ENCODE measurements around the gene KIR3DL2. TPM values are rescaled to one million over a fixed set of nuclear protein-coding genes. Genes with fewer than 3 reads are reported as not detected.

KIR3DL2 gene
- total and polyA plus RNA-seq, 9 donors: 0.32 TPM; not detected in 8

DNA sequence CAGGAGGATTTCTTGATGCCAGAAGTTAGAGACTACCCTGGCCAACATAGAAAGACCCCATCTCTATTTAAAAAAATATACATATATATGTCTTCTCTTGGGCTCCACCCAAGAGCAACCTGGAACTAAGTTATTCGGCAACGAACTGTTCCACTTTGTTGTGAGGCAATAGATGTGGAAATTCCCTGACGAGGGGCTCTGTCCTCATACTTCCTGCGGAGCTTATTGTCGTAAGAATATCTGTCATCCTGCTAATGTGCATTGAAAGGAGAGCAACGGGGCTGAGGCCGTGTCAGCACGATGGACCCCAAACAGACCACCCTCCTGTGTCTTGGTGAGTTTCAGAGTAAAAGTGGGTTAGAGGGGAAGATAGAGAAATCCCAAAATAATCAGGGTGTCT is 23.7 kb downstream of the KIR3DL2 start, which contains the start of gene FCAR:
Gene FCAR (plus strand): TSS at position 246 of the 400 bp plus-strand sequence. CDS start 55 bp downstream, at position 301.
- Histone ChIP-seq H3K4me3 (no peak within 1 kb of the TSS), H3K36me3 (no peaks in the 10 kb centered on the region), H3K4me1 (ENCODE audit: insufficient read depth) (no peaks in the 10 kb centered on the region), H3K27me3 (no peaks in the 10 kb centered on the region), H3K9me3 (no peaks in the 10 kb centered on the region), H3K27ac (no peak within 1 kb of the TSS)
- intact Hi-C loops (cut with DNase I): no loop called here
- WGBS, 3 donors: 67 to 81% (median 73%) methylated on average over 8 of the region's 8 CpGs
- TF ChIP-seq, protein P1, sequence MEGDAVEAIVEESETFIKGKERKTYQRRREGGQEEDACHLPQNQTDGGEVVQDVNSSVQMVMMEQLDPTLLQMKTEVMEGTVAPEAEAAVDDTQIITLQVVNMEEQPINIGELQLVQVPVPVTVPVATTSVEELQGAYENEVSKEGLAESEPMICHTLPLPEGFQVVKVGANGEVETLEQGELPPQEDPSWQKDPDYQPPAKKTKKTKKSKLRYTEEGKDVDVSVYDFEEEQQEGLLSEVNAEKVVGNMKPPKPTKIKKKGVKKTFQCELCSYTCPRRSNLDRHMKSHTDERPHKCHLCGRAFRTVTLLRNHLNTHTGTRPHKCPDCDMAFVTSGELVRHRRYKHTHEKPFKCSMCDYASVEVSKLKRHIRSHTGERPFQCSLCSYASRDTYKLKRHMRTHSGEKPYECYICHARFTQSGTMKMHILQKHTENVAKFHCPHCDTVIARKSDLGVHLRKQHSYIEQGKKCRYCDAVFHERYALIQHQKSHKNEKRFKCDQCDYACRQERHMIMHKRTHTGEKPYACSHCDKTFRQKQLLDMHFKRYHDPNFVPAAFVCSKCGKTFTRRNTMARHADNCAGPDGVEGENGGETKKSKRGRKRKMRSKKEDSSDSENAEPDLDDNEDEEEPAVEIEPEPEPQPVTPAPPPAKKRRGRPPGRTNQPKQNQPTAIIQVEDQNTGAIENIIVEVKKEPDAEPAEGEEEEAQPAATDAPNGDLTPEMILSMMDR (IDR thresholded peaks at IDR 0.05): no peak
- no peak for TF ChIP-seq EP300 (IDR thresholded peaks at IDR 0.05)
- TF ChIP-seq POLR2A (IDR thresholded peaks at IDR 0.05): no peak
- DNase-seq: no peak

DNA sequence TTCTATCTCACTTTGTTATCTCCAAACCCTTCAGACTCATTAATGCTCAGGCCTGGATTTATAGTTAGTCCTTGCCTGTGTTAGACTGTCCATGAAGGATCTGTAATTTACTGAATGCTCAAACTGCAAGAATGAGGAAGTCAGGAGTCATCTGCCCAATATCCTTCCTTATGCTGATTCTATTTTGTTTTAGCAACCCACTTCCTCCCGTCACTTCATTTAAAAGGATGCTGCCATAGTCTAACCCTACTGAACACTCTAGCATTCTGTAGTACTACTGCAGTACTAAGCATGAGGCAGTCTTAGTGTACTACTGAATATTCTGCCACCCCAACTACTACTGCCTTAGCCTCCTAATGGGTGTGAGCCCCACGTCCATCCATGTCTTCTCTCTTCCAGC is 25.3 kb downstream of the KIR3DL2 start:
- H3K27me3 ChIP-seq: no peaks in the 10 kb centered on the region
- H3K27ac ChIP-seq: no peak overlapping the region
- TF ChIP-seq, protein P1 (IDR thresholded peaks at IDR 0.05): no peak
- TF ChIP-seq EP300 (IDR thresholded peaks at IDR 0.05) (no peak), POLR2A (IDR thresholded peaks at IDR 0.05) (no peak)
- 35 to 45% (median 41%) methylated on average over 2 of the region's 2 CpGs for WGBS, 3 donors
- no peaks in the 10 kb centered on the region for H3K36me3 ChIP-seq
- no peaks in the 10 kb centered on the region for H3K4me1 ChIP-seq (ENCODE audit: insufficient read depth)
- DNase-seq: no peak
- H3K9me3 ChIP-seq: no peaks in the 10 kb centered on the region
- intact Hi-C loops (cut with DNase I): no loop called here
- no peak overlapping the region for H3K4me3 ChIP-seq

DNA sequence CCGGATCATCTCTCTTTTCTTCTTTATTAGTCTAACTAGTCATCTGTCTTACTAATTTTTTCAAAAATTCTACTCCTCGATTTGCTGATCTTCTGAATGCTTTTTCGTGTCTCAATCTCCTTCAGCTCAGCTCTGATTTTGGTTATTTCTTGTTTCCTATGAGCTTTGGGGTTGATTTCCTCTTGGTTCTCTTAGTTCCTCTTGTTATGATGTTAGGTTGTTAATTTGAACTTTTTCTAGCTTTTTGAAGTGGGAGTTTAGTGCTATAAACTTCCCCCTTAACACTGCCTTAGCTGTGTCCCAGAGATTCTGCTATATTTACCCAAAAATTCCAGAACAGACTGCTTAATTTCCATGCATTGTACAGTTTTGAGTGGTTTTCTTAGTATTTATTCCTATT is 27.2 kb downstream of the KIR3DL2 start:
- no peaks in the 10 kb centered on the region for H3K4me1 ChIP-seq (ENCODE audit: insufficient read depth)
- no peak overlapping the region for H3K4me3 ChIP-seq
- H3K9me3 ChIP-seq: peaks cover 0 to 3% of the 10 kb centered on the region in 2 donors
- TF ChIP-seq, protein P1 (IDR thresholded peaks at IDR 0.05): no peak
- TF ChIP-seq EP300 (IDR thresholded peaks at IDR 0.05) (no peak), POLR2A (IDR thresholded peaks at IDR 0.05) (no peak)
- no peak overlapping the region for H3K27ac ChIP-seq
- H3K27me3 ChIP-seq: no peaks in the 10 kb centered on the region
- intact Hi-C loops (cut with DNase I): no loop called here
- H3K36me3 ChIP-seq: no peaks in the 10 kb centered on the region
- no peak for DNase-seq
- WGBS, 3 donors: 58 to 73% (median 68%) methylated on average over 3 of the region's 3 CpGs

DNA sequence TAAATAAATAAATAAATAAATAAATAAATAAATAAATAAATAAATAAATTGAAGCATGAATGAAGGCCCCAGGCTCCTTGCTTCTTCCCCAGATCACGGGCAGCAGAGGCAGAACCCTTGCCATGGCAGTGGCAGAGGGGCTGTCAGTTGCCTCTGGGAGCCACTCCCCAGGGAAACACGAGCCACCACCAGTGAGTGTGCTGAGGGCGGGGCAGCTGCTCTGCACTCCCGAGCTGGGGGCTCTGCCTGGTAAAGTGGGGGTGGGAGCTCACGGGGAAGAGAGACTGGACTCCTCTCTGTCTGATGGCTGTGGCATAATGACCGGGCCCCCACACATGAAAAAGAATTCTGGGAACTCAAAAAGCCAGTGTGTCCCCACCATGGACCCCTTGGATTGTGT is 31.6 kb downstream of the KIR3DL2 start:
- H3K4me3 ChIP-seq: no peak overlapping the region
- H3K36me3 ChIP-seq: no peaks in the 10 kb centered on the region
- intact Hi-C loops (cut with DNase I): loop anchor here in 1 of 4 donors (10.0 kb wide), 1 partner anchor 1187 kb away; no protein-coding TSS in a partner anchor
- no peaks in the 10 kb centered on the region for H3K4me1 ChIP-seq (ENCODE audit: insufficient read depth)
- TF ChIP-seq POLR2A (IDR thresholded peaks at IDR 0.05): no peak
- no peak for TF ChIP-seq EP300 (IDR thresholded peaks at IDR 0.05)
- TF ChIP-seq, protein P1 (IDR thresholded peaks at IDR 0.05): no peak
- no peaks in the 10 kb centered on the region for H3K27me3 ChIP-seq
- WGBS, 3 donors: 66 to 71% (median 69%) methylated on average over 5 to 6 of the region's 6 CpGs
- H3K27ac ChIP-seq: no peak overlapping the region
- no peak for DNase-seq
- peaks cover 0 to 3% of the 10 kb centered on the region in 2 donors for H3K9me3 ChIP-seq
